Skeletal muscle cell (primary cell): ENCODE data around the gene CCDC178.

ENCODE experiments used
- DNase-seq: peaks from one replicate; pipeline ENCODE4 v3.0.0-alpha.2; 2010; ENCODE audit warnings: low read depth
- H3K4me3 ChIP-seq: 2 replicates; pipeline ENCODE4 v1.5.1; 2011; ENCODE audit warnings: low read depth, mild to moderate bottlenecking, control low read depth, low read length, moderate library complexity

The CCDC178 gene

GRCh38 chr18:32906506-32907310 is 533.8 kb downstream of the CCDC178 start:
- DNase-seq: no peak
- H3K4me3 ChIP-seq: no peak overlapping the region

- H3K4me3 ChIP-seq: no peak overlapping the region
- DNase-seq: no peak
These were observed 534.9 kb downstream of the CCDC178 start for GRCh38 chr18:32905651-32906050.

GRCh38 chr18:32902568-32903330 is 537.8 kb downstream of the CCDC178 start:
- no peak for DNase-seq
- no peak overlapping the region for H3K4me3 ChIP-seq

GRCh38 chr18:32899819-32900218 is 540.7 kb downstream of the CCDC178 start:
- no peak overlapping the region for H3K4me3 ChIP-seq
- DNase-seq: no peak

GRCh38 chr18:32896776-32897547 is 543.6 kb downstream of the CCDC178 start:
- DNase-seq: no peak
- no peak overlapping the region for H3K4me3 ChIP-seq

- no peak overlapping the region for H3K4me3 ChIP-seq
- DNase-seq: no peak
These were observed 546.6 kb downstream of the CCDC178 start for GRCh38 chr18:32893915-32894314.

GRCh38 chr18:32891797-32892196 is 548.7 kb downstream of the CCDC178 start:
- H3K4me3 ChIP-seq: no peak overlapping the region
- no peak for DNase-seq

GRCh38 chr18:32891130-32891529 is 549.4 kb downstream of the CCDC178 start:
- no peak for DNase-seq
- no peak overlapping the region for H3K4me3 ChIP-seq

GRCh38 chr18:32889615-32890593 is 550.6 kb downstream of the CCDC178 start:
- no peak overlapping the region for H3K4me3 ChIP-seq
- DNase-seq: no peak

GRCh38 chr18:32888306-32888705 is 552.2 kb downstream of the CCDC178 start:
- DNase-seq: no peak
- no peak overlapping the region for H3K4me3 ChIP-seq
